ENCODE data around the gene MTPN. TPM values are rescaled to one million over a fixed set of nuclear protein-coding genes. Genes with fewer than 3 reads are reported as not detected.
A peak's percentile ranks its signal among the peaks of the same experiment; 100 is the strongest.

The MTPN gene
- total RNA-seq, 1 donor: 117 TPM

DNA sequence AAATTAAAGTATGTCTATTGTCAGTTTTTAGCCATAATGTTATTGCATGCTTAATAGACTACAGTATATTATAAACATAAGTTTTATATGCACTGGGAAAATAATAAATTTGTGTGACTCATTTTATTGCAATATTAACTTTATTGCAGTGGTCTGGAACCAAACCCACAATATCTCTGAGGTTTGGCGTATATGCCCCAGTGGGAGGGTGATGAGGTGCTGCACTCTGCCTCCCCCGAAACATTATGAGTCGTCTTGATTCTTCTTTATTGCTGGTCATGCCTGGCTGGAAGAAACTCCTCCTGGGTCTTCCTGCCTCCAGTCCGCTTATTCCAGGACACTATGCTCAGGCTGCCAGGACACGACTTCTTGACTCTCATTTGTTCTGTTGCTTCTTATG lies 88.4 kb downstream of the MTPN start:
- peak; percentile 58 for DNase-seq (ENCODE audit: insufficient read length, low spot score, missing footprints)
- H3K9me3 ChIP-seq (ENCODE audit: low read depth, low read length): no peaks in the 10 kb centered on the region
- no peaks in the 10 kb centered on the region for H3K36me3 ChIP-seq (ENCODE audit: insufficient read depth, low read length)
- H4K20me1 ChIP-seq (ENCODE audit: insufficient read depth, low read length): no peaks in the 10 kb centered on the region
- no peaks in the 10 kb centered on the region for H3K79me2 ChIP-seq (ENCODE audit: insufficient read depth, low read length)
- H3K4me2 ChIP-seq (ENCODE audit: insufficient read depth, low read length): no peak overlapping the region
- H2AFZ ChIP-seq (ENCODE audit: low read length): no peak overlapping the region
- H3K4me3 ChIP-seq (ENCODE audit: insufficient read depth, low read length): no peak overlapping the region
- H3K27me3 ChIP-seq (ENCODE audit: insufficient read depth, low read length): peaks cover 5% of the 10 kb centered on the region
- no peaks in the 10 kb centered on the region for H3K4me1 ChIP-seq (ENCODE audit: insufficient read depth, low read length)
- TF ChIP-seq, protein P1, sequence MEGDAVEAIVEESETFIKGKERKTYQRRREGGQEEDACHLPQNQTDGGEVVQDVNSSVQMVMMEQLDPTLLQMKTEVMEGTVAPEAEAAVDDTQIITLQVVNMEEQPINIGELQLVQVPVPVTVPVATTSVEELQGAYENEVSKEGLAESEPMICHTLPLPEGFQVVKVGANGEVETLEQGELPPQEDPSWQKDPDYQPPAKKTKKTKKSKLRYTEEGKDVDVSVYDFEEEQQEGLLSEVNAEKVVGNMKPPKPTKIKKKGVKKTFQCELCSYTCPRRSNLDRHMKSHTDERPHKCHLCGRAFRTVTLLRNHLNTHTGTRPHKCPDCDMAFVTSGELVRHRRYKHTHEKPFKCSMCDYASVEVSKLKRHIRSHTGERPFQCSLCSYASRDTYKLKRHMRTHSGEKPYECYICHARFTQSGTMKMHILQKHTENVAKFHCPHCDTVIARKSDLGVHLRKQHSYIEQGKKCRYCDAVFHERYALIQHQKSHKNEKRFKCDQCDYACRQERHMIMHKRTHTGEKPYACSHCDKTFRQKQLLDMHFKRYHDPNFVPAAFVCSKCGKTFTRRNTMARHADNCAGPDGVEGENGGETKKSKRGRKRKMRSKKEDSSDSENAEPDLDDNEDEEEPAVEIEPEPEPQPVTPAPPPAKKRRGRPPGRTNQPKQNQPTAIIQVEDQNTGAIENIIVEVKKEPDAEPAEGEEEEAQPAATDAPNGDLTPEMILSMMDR (IDR thresholded peaks at IDR 0.05; ENCODE audit: extremely low read depth, low read depth, low read length): no peak
- H3K27ac ChIP-seq (ENCODE audit: low read depth, low read length): no peak overlapping the region

DNA sequence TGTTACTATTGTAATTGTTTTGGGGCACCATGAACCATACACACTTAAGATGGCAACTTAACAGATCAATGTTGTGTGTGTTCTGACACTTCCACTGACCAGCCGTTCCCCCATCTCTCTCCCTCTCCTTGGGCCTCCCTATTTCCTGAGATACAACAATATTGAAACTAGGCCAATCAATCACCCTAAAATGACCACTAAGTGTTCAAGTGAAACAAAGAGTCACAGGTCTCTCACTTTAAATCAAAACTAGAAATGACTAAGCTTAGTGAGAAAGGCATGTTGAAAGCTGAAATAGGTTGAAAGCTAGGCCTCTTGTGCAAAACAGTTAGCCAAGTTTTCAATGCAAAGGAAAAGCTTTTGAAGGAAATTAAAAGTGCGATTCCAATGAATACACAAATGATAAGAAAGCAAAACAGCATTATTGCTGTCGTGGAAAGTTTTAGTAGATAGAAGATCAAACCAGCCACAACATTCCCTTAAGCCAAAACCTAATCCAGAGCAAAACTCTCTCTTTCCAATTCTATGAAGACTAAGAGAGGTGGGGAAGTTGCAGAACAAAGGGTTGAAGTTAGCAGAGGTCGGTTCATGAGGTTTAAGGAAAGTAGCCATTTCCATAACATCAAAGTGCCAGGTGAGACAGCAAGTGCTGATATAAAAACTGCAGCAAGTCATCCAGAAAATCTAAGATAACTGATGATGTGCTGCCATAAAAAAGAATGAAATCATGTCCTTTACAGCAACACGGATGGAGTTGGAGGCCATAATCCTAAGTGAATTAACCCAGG lies 90.6 kb downstream of the MTPN start:
- no peaks in the 10 kb centered on the region for H3K9me3 ChIP-seq (ENCODE audit: low read depth, low read length)
- H2AFZ ChIP-seq (ENCODE audit: low read length): no peak overlapping the region
- no peak overlapping the region for H3K27ac ChIP-seq (ENCODE audit: low read depth, low read length)
- H3K4me2 ChIP-seq (ENCODE audit: insufficient read depth, low read length): no peak overlapping the region
- H3K79me2 ChIP-seq (ENCODE audit: insufficient read depth, low read length): no peaks in the 10 kb centered on the region
- H3K36me3 ChIP-seq (ENCODE audit: insufficient read depth, low read length): no peaks in the 10 kb centered on the region
- H3K27me3 ChIP-seq (ENCODE audit: insufficient read depth, low read length): peaks cover 5% of the 10 kb centered on the region
- TF ChIP-seq, protein P1 (IDR thresholded peaks at IDR 0.05; ENCODE audit: extremely low read depth, low read depth, low read length): no peak
- H4K20me1 ChIP-seq (ENCODE audit: insufficient read depth, low read length): no peaks in the 10 kb centered on the region
- H3K4me1 ChIP-seq (ENCODE audit: insufficient read depth, low read length): no peaks in the 10 kb centered on the region
- H3K4me3 ChIP-seq (ENCODE audit: insufficient read depth, low read length): no peak overlapping the region
- no peak for DNase-seq (ENCODE audit: insufficient read length, low spot score, missing footprints)

GRCh38 chr7:135884495-135885232 lies 92.5 kb downstream of the MTPN start:
- no peak overlapping the region for H3K27ac ChIP-seq (ENCODE audit: low read depth, low read length)
- H3K4me3 ChIP-seq (ENCODE audit: insufficient read depth, low read length): no peak overlapping the region
- H3K9me3 ChIP-seq (ENCODE audit: low read depth, low read length): no peaks in the 10 kb centered on the region
- TF ChIP-seq, protein P1 (IDR thresholded peaks at IDR 0.05; ENCODE audit: extremely low read depth, low read depth, low read length): no peak
- DNase-seq (ENCODE audit: insufficient read length, low spot score, missing footprints): no peak
- no peaks in the 10 kb centered on the region for H3K27me3 ChIP-seq (ENCODE audit: insufficient read depth, low read length)
- no peaks in the 10 kb centered on the region for H4K20me1 ChIP-seq (ENCODE audit: insufficient read depth, low read length)
- no peak overlapping the region for H2AFZ ChIP-seq (ENCODE audit: low read length)
- no peaks in the 10 kb centered on the region for H3K79me2 ChIP-seq (ENCODE audit: insufficient read depth, low read length)
- no peaks in the 10 kb centered on the region for H3K4me1 ChIP-seq (ENCODE audit: insufficient read depth, low read length)
- no peak overlapping the region for H3K4me2 ChIP-seq (ENCODE audit: insufficient read depth, low read length)
- no peaks in the 10 kb centered on the region for H3K36me3 ChIP-seq (ENCODE audit: insufficient read depth, low read length)

DNA sequence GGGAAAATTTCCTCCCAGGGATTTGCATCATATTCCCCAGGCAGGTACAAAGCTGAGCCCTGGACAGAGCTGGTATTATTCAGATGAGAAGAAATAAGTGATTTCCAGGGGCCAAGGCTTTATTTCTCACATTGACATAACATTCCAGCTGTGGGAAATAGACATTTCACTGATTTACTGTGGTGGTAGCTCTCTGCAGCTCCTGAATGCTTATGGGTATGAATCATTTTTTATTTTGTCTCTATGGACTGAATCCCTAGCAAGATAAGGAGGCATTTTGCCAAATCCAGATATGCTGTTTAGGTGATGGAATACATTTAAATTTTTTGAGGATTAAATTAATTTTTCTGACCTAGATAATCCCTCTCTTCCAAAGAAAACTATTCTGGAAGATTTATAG lies 97.9 kb downstream of the MTPN start:
- Histone ChIP-seq H3K27ac (ENCODE audit: low read depth, low read length) (no peak overlapping the region), H3K36me3 (ENCODE audit: insufficient read depth, low read length) (no peaks in the 10 kb centered on the region), H3K4me1 (ENCODE audit: insufficient read depth, low read length) (peaks cover 6% of the 10 kb centered on the region), H2AFZ (ENCODE audit: low read length) (no peak overlapping the region), H3K27me3 (ENCODE audit: insufficient read depth, low read length) (peaks cover 4% of the 10 kb centered on the region), H3K4me3 (ENCODE audit: insufficient read depth, low read length) (no peak overlapping the region), H4K20me1 (ENCODE audit: insufficient read depth, low read length) (no peaks in the 10 kb centered on the region), H3K4me2 (ENCODE audit: insufficient read depth, low read length) (no peak overlapping the region), H3K9me3 (ENCODE audit: low read depth, low read length) (no peaks in the 10 kb centered on the region), H3K79me2 (ENCODE audit: insufficient read depth, low read length) (no peaks in the 10 kb centered on the region)
- peak; percentile 58 for DNase-seq (ENCODE audit: insufficient read length, low spot score, missing footprints)
- TF ChIP-seq, protein P1 (IDR thresholded peaks at IDR 0.05; ENCODE audit: extremely low read depth, low read depth, low read length): no peak
